Measurements from ENCODE around the gene SPG7.

- TF ChIP-seq CTCF (conservative IDR thresholded peaks at IDR 0.05 in 1 of 2, IDR thresholded peaks at IDR 0.05 in 1 of 2; ENCODE audit: low read depth in 1 of 2, low read length in 2 of 2) (no peak), EZH2 (IDR thresholded peaks at IDR 0.05; ENCODE audit: low read length, missing control alignments) (no peak)
Measured at GRCh38 chr16:89553733-89554132, 45.5 kb downstream of the SPG7 start.
